GM12878 (cell line): Measurements from ENCODE around the gene NDEL1.

Experiments
- CEBPB ChIP-seq, 2 experiments: fragments of 150-350 bp in 1 of 2; IDR thresholded peaks; 2 replicates each; pipeline ENCODE4 v1.6.1; 2012 to 2014; ENCODE audit warnings: low read depth in 2 of 2, low read length in 2 of 2, borderline replicate concordance in 1 of 2, inconsistent platforms in 1 of 2
- EGR1 ChIP-seq, 2 experiments: IDR thresholded peaks; 1 replicate in 1 of 2; 2 replicates in 1 of 2; pipeline ENCODE4 v1.6.1; 2011 to 2012; ENCODE audit warnings: low read depth in 2 of 2, low read length in 2 of 2, borderline replicate concordance in 1 of 2, mild to moderate bottlenecking in 1 of 2, moderate library complexity in 1 of 2
- NBN ChIP-seq: fragments of 450-650 bp; IDR thresholded peaks from 2 replicates; pipeline ENCODE4 v1.6.1; 2016
- TAF1 ChIP-seq: IDR thresholded peaks from 2 replicates; pipeline ENCODE4 v1.6.1; 2011; ENCODE audit warnings: mild to moderate bottlenecking, low read depth, low read length, borderline replicate concordance
- TF ChIP-seq, protein P1 (sequence below): IDR thresholded peaks from 2 replicates; pipeline ENCODE4 v1.6.1; 2011; ENCODE audit warnings: low read depth, mild to moderate bottlenecking, low read length, moderate library complexity, borderline replicate concordance; ENCODE audit errors: extremely low read depth
- TF ChIP-seq, protein P2 (sequence below), 3 experiments: IDR thresholded peaks in 2 of 3; conservative IDR thresholded peaks in 1 of 3; 2 replicates each; pipeline ENCODE4 v1.5.1; 2011; ENCODE audit warnings: low read depth in 3 of 3, low read length in 3 of 3, mild to moderate bottlenecking in 3 of 3, control low read depth in 2 of 3, moderate library complexity in 2 of 3, inconsistent platforms in 1 of 3, mixed read lengths in 1 of 3; ENCODE audit not compliant: control insufficient read depth in 2 of 3, insufficient read depth in 1 of 3; ENCODE audit errors: extremely low read depth in 1 of 3

DNA sequence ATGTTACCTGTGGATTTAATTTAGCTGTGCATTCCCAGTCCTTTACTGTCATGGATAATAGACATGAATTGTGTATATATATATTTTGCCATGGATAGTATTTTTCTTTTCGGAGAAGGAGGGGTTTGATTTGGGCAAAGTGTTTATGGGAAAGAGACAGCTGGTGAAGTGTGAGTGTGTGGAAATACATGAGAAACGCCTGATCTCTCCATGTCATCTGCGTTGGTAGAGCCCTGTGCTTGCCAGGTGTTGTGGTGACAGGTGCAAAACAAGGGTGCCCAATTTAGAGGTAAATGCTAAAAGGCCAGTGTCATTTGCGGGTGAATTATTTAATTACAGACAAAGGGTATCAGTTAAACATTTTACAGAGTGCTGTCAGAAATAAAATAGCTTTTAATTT, 23.4 kb downstream of the NDEL1 start:
- no peak for TF ChIP-seq NBN
- TF ChIP-seq, protein P1, sequence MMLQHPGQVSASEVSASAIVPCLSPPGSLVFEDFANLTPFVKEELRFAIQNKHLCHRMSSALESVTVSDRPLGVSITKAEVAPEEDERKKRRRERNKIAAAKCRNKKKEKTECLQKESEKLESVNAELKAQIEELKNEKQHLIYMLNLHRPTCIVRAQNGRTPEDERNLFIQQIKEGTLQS: no peak
- TF ChIP-seq EGR1 (IDR thresholded peaks at IDR 0.05; ENCODE audit: borderline replicate concordance in 1 of 2, low read depth in 2 of 2, low read length in 2 of 2): no peak
- no peak for TF ChIP-seq CEBPB (IDR thresholded peaks at IDR 0.05; ENCODE audit: borderline replicate concordance in 1 of 2, low read depth in 2 of 2, low read length in 2 of 2)
- TF ChIP-seq TAF1: no peak
- TF ChIP-seq, protein P2, sequence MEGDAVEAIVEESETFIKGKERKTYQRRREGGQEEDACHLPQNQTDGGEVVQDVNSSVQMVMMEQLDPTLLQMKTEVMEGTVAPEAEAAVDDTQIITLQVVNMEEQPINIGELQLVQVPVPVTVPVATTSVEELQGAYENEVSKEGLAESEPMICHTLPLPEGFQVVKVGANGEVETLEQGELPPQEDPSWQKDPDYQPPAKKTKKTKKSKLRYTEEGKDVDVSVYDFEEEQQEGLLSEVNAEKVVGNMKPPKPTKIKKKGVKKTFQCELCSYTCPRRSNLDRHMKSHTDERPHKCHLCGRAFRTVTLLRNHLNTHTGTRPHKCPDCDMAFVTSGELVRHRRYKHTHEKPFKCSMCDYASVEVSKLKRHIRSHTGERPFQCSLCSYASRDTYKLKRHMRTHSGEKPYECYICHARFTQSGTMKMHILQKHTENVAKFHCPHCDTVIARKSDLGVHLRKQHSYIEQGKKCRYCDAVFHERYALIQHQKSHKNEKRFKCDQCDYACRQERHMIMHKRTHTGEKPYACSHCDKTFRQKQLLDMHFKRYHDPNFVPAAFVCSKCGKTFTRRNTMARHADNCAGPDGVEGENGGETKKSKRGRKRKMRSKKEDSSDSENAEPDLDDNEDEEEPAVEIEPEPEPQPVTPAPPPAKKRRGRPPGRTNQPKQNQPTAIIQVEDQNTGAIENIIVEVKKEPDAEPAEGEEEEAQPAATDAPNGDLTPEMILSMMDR (IDR thresholded peaks at IDR 0.05 in 2 of 3, conservative IDR thresholded peaks at IDR 0.05 in 1 of 3; ENCODE audit: control insufficient read depth in 2 of 3, extremely low read depth in 1 of 3, insufficient read depth in 1 of 3, low read depth in 3 of 3, low read length in 3 of 3): no peak
